K562 (cell line): ENCODE results near the gene TMEM151A. TPM values are rescaled to one million over a fixed set of nuclear protein-coding genes. Genes with fewer than 3 reads are reported as not detected.

Experiments
- ATAC-seq: fragments of 200-7000 bp; cut with Tn5 transposase; 3 replicates; pipeline ENCODE4 v1.9.1; 2020; ENCODE audit warnings: moderate library complexity
- BruUV-seq: library from RNA; stranded (reverse); fragments of 400-500 nt; replicated peaks from 2 replicates; lab custom pipeline; 2021; lab: Mats Ljungman, UMichigan
- CTCF ChIA-PET: fragments of 300-600 bp; formaldehyde crosslinking; extraction: SDS; loops from one replicate; lab custom pipeline; 2021; ENCODE audit warnings: low intra/inter-chr PET ratio; lab: Yijun Ruan, JAX
- POLR2A ChIA-PET: fragments of 300-600, 350-650 bp; sonication (Branson Sonifier 250); formaldehyde crosslinking; extraction: SDS; loops from one replicate; lab custom pipeline; 2021; ENCODE audit warnings: antibody characterized with exemption, inconsistent platforms; lab: Yijun Ruan, JAX
- DNase-seq, 4 experiments: peaks; one replicate each; pipeline versions ENCODE4 v3.0.0 to v3.0.0-alpha.2; 2011 to 2018; ENCODE audit warnings: low spot score in 3 of 4, mixed read lengths in 3 of 4; ENCODE audit errors: extremely low read depth in 1 of 4
- FAIRE-seq: peaks from 2 replicates; lab custom pipeline; 2011; peaks lifted over from hg19 to GRCh38; lab: Jason Lieb, UNC
- H2AFZ ChIP-seq: 2 replicates; pipeline ENCODE4 v1.6.0; 2011; ENCODE audit warnings: low read depth, low read length, control low read depth, inconsistent platforms
- H3K27ac ChIP-seq: fragments of 200-600 bp; 3 replicates; pipeline ENCODE4 v1.8.0; 2011; ENCODE audit warnings: low read depth, mild to moderate bottlenecking, control low read depth, inconsistent platforms, low read length, moderate library complexity, mixed read lengths; ENCODE audit errors: extremely low read depth
- H3K27me3 ChIP-seq, 2 experiments: fragments of 300-600 bp in 1 of 2; 2 replicates in 1 of 2; 3 replicates in 1 of 2; pipeline versions ENCODE4 v1.6.0 to v1.8.0; 2011; ENCODE audit warnings: inconsistent platforms in 2 of 2, low read length in 2 of 2, mild to moderate bottlenecking in 1 of 2, mixed read lengths in 1 of 2, moderate library complexity in 1 of 2; ENCODE audit not compliant: control insufficient read depth in 2 of 2, insufficient read depth in 2 of 2
- H3K36me3 ChIP-seq: fragments of 300-600 bp; 3 replicates; pipeline ENCODE4 v1.8.0; 2011; ENCODE audit warnings: mild to moderate bottlenecking, low read length, inconsistent platforms; ENCODE audit not compliant: control insufficient read depth, insufficient read depth
- H3K4me1 ChIP-seq, 2 experiments: fragments of 200-600 bp in 1 of 2; replicated peaks in 1 of 2; 2 replicates in 1 of 2; 3 replicates in 1 of 2; pipeline versions ENCODE4 v1.5.1 to v1.8.0; 2011; ENCODE audit warnings: inconsistent platforms in 2 of 2, low read length in 2 of 2, mild to moderate bottlenecking in 1 of 2, mixed read lengths in 1 of 2, moderate library complexity in 1 of 2; ENCODE audit not compliant: control insufficient read depth in 2 of 2, insufficient read depth in 2 of 2
- H3K4me2 ChIP-seq: 2 replicates; pipeline ENCODE4 v1.6.1; 2011; ENCODE audit warnings: low read length, control low read depth, inconsistent platforms, mixed read lengths; ENCODE audit not compliant: insufficient read depth
- H3K4me3 ChIP-seq: fragments of 200-600 bp; sonication (generic), shearing (Covaris generic); 2 replicates; pipeline ENCODE4 v1.5.1; 2016; ENCODE audit warnings: control low read depth, inconsistent platforms
- H3K79me2 ChIP-seq: fragments of 200-600 bp; 3 replicates; pipeline ENCODE4 v1.8.0; 2011; ENCODE audit warnings: low read length, inconsistent platforms; ENCODE audit not compliant: control insufficient read depth, insufficient read depth
- H3K9ac ChIP-seq, 2 experiments: 2 replicates each; pipeline versions ENCODE4 v1.6.0 to v1.6.1; 2011; ENCODE audit warnings: low read depth in 2 of 2, low read length in 2 of 2, control low read depth in 1 of 2, inconsistent platforms in 1 of 2, mild to moderate bottlenecking in 1 of 2, mixed read lengths in 1 of 2; ENCODE audit not compliant: insufficient read depth in 1 of 2
- H3K9me1 ChIP-seq: one replicate; pipeline ENCODE4 v1.6.0; 2011; ENCODE audit warnings: inconsistent platforms, mild to moderate bottlenecking, low read length, moderate library complexity; ENCODE audit not compliant: control insufficient read depth, insufficient read depth
- H3K9me3 ChIP-seq: replicated peaks from 2 replicates; pipeline ENCODE4 v1.5.1; 2011; ENCODE audit warnings: low read depth, low read length, inconsistent platforms; ENCODE audit not compliant: control insufficient read depth, insufficient read depth
- H4K20me1 ChIP-seq: replicated peaks from 2 replicates; pipeline ENCODE4 v1.6.1; 2011; ENCODE audit warnings: low read length, inconsistent platforms, mixed read lengths; ENCODE audit not compliant: control insufficient read depth, insufficient read depth
- MEF2A ChIP-seq: IDR thresholded peaks from 2 replicates; pipeline ENCODE4 v1.6.1; 2011; ENCODE audit warnings: low read depth, mild to moderate bottlenecking, low read length, moderate library complexity; ENCODE audit not compliant: control insufficient read depth
- POLR2G ChIP-seq: fragments of 200-400 bp; formaldehyde crosslinking; IDR thresholded peaks from 2 replicates; pipeline ENCODE4 v1.6.1; 2017; ENCODE audit warnings: low read depth, mild to moderate bottlenecking, antibody characterized with exemption, low read length, moderate library complexity
- SFPQ ChIP-seq: fragments of 200-400 bp; formaldehyde crosslinking; IDR thresholded peaks from 2 replicates; pipeline ENCODE4 v1.6.1; 2017; ENCODE audit warnings: mild to moderate bottlenecking, low read depth, low read length, moderate library complexity
- WGBS: fragments of 100-300 bp; shearing (Covaris generic); methylation state at CpG from one replicate; pipeline ENCODE4 v1.1.6; 2016; ENCODE audit warnings: low coverage, mixed read lengths; ENCODE audit not compliant: insufficient coverage; ENCODE audit errors: missing lambda C conversion rate; 5-methylcytosine and 5-hydroxymethylcytosine counted together
- in situ Hi-C: fragments of 300-500 bp; cut with MboI; formaldehyde crosslinking; loops from 4 replicates; pipeline ENCODE4 v1.15.0; 2018; ENCODE audit warnings: inconsistent platforms, mixed read lengths
- intact Hi-C: fragments of 100-400 bp; cut with micrococcal nuclease; formaldehyde crosslinking; loops from 2 replicates; pipeline ENCODE4 v1.14.2; 2022
- polyA plus RNA-seq, 8 experiments: library from polyadenylated mRNA; depleted of rRNA in 4 of 8; stranded (reverse) in 5 of 8; unstranded in 3 of 8; fragments of >200 nt; fragmentation: Nextera tagmentation in 2 of 8; fragmentation: Illumina TruSeq in 1 of 8; extraction: Ambion mirVana in 2 of 8; extraction: Trizol in 1 of 8; gene quantifications; 2 replicates each; pipeline versions ENCODE4 v1.2.1 to v1.2.3, GENCODE V29; 2011 to 2014; ENCODE audit warnings: inconsistent platforms in 1 of 8, missing spikeins in 1 of 8
- total RNA-seq, 7 experiments: library from RNA; depleted of rRNA in 6 of 7; stranded (reverse); fragments of >200 nt in 6 of 7; fragmentation: Illumina TruSeq in 2 of 7; extraction: Trizol in 2 of 7; gene quantifications; 2 replicates each; pipeline versions ENCODE4 v1.2.1 to v1.2.3, GENCODE V29; 2011 to 2021; ENCODE audit warnings: low replicate concordance in 1 of 7

Gene TMEM151A
- total and polyA plus RNA-seq, 9 of the 15 experiments (the other 6 are each of a cell fraction or from before 2014, with no cell fraction given) = not detected

DNA sequence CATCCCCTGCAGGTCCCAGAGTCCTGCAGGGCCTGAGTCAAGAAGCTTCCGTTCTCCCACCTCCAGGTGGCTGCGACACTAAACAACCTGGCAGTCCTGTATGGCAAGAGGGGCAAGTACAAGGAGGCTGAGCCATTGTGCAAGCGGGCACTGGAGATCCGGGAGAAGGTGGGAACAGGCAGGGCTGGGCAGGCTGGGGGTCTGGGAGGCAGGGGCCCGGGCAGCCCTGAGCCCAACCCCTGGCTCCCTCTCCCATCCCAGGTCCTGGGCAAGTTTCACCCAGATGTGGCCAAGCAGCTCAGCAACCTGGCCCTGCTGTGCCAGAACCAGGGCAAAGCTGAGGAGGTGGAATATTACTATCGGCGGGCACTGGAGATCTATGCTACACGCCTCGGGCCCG is 27.9 kb upstream of the TMEM151A start:
- Histone ChIP-seq H2AFZ (no peak overlapping the region), H3K79me2 (peaks cover 10% of the 10 kb centered on the region), H3K4me3 (no peak overlapping the region), H3K36me3 (peaks cover 73% of the 10 kb centered on the region), H3K9me3 (no peaks in the 10 kb centered on the region), H3K27ac (no peak overlapping the region), H3K9me1 (no peaks in the 10 kb centered on the region), H3K4me2 (no peak overlapping the region), H3K4me1 (peaks cover 0 to 35% of the 10 kb centered on the region in 2 experiments; a peak in 4 of 5 replicates), H4K20me1 (no peaks in the 10 kb centered on the region), H3K27me3 (no peaks in the 10 kb centered on the region), H3K9ac (no peak overlapping the region; a peak in 1 of 4 replicates)
- in situ Hi-C loops = no loop called here
- FAIRE-seq = no peak
- 88% methylated on average over 7 of the region's 10 CpGs for WGBS
- DNase-seq = no peak
- intact Hi-C loops = no loop called here
- CTCF ChIA-PET = no interaction called here
- no TSS peak for BruUV-seq
- POLR2A ChIA-PET = interaction anchor here (0.7 kb wide), 1 partner anchor 7 kb away, joined by 3 read pairs; no protein-coding TSS in a partner anchor
- no peak for ATAC-seq
- TF ChIP-seq SFPQ = no peak
- TF ChIP-seq POLR2G = peak; percentile 53
- TF ChIP-seq MEF2A = no peak
